ENCODE data around the gene C5. TPM values are rescaled to one million over a fixed set of nuclear protein-coding genes. Genes with fewer than 3 reads are reported as not detected.

Gene C5
- total RNA-seq, 1 experiment from 2014 or later: 0.57 TPM

Other genes starting within 250 kb of the C5 start
- 61.1 to 65.9 TPM (median 65.8 TPM) in 3 replicates for gene PSMD5, start 207.4 kb downstream of the C5 start, total RNA-seq (2021)
- 29.3 to 39.0 TPM (median 35.4 TPM) in 3 replicates for gene PHF19, start 173.1 kb downstream of the C5 start, total RNA-seq (2021)
- gene TRAF1, start 123.5 kb downstream of the C5 start, total RNA-seq (2021): 1.8 to 3.1 TPM (median 2.9 TPM) in 3 replicates
- 13.2 to 14.2 TPM (median 13.3 TPM) in 3 replicates for gene CNTRL, start 24.7 kb upstream of the C5 start, total RNA-seq (2021)
- gene RAB14, start 151.6 kb upstream of the C5 start, total RNA-seq (2021): 32.3 to 36.0 TPM (median 34.0 TPM) in 3 replicates
- gene GSN, start 217.9 kb upstream of the C5 start, total RNA-seq (2021): 47.0 to 57.3 TPM (median 54.9 TPM) in 3 replicates

Measured in WTC11 (cell line).